OCI-LY1 (cell line): ENCODE data around the gene RAD23B.

Experiments
- EZH2 ChIP-seq: fragments of 200-600 bp; sonication (generic), shearing (Covaris generic); IDR thresholded peaks from 2 replicates; pipeline ENCODE4 v1.8.0; 2017; ENCODE audit warnings: borderline replicate concordance, mixed run types, mild to moderate bottlenecking, antibody characterized with exemption, low read length, moderate library complexity, mixed read lengths
- TF ChIP-seq, protein P1 (sequence below): fragments of 200-600 bp; sonication (generic), shearing (Covaris generic); IDR thresholded peaks from 2 replicates; pipeline ENCODE4 v1.5.1; 2017; ENCODE audit warnings: mild to moderate bottlenecking, antibody characterized with exemption, low read length, moderate library complexity, mixed read lengths

- TF ChIP-seq, protein P1, sequence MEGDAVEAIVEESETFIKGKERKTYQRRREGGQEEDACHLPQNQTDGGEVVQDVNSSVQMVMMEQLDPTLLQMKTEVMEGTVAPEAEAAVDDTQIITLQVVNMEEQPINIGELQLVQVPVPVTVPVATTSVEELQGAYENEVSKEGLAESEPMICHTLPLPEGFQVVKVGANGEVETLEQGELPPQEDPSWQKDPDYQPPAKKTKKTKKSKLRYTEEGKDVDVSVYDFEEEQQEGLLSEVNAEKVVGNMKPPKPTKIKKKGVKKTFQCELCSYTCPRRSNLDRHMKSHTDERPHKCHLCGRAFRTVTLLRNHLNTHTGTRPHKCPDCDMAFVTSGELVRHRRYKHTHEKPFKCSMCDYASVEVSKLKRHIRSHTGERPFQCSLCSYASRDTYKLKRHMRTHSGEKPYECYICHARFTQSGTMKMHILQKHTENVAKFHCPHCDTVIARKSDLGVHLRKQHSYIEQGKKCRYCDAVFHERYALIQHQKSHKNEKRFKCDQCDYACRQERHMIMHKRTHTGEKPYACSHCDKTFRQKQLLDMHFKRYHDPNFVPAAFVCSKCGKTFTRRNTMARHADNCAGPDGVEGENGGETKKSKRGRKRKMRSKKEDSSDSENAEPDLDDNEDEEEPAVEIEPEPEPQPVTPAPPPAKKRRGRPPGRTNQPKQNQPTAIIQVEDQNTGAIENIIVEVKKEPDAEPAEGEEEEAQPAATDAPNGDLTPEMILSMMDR, result no peak
- TF ChIP-seq EZH2, result no peak
These were observed 90.7 kb downstream of the RAD23B start for GRCh38 chr9:107373809-107374208.
